Activated naive CD8-positive, alpha-beta T cell treated with anti-CD3 and anti-CD28 coated beads for 36 hours (primary cell): ENCODE measurements around the gene PRR4. TPM values are rescaled to one million over a fixed set of nuclear protein-coding genes. Genes with fewer than 3 reads are reported as not detected.

ENCODE experiments used
- DNase-seq: peaks from one replicate; pipeline ENCODE4 v3.0.0; 2021
- H3K27ac Mint-ChIP-seq: one replicate; pipeline ENCODE4 v1.8.0; 2022; ENCODE audit warnings: mild to moderate bottlenecking, moderate library complexity, mixed read lengths
- H3K27me3 Mint-ChIP-seq: one replicate; pipeline ENCODE4 v1.8.0; 2022; ENCODE audit warnings: mild to moderate bottlenecking, mixed read lengths
- H3K36me3 Mint-ChIP-seq: one replicate; pipeline ENCODE4 v1.8.0; 2021; ENCODE audit warnings: mild to moderate bottlenecking, mixed read lengths
- H3K4me1 Mint-ChIP-seq: one replicate; pipeline ENCODE4 v1.8.0; 2021; ENCODE audit warnings: mixed read lengths
- H3K4me3 Mint-ChIP-seq: one replicate; pipeline ENCODE4 v1.8.0; 2022; ENCODE audit warnings: mild to moderate bottlenecking, moderate library complexity, mixed read lengths
- H3K9me3 Mint-ChIP-seq: one replicate; pipeline ENCODE4 v1.8.0; 2022; ENCODE audit warnings: mixed read lengths
- total RNA-seq, 2 experiments: library from RNA; stranded (reverse); gene quantifications; one replicate each; pipeline ENCODE4 v1.2.3, GENCODE V29; 2021

Gene PRR4
- total RNA-seq, 2 experiments from 2014 or later, result 1.3 to 1.4 TPM

DNA sequence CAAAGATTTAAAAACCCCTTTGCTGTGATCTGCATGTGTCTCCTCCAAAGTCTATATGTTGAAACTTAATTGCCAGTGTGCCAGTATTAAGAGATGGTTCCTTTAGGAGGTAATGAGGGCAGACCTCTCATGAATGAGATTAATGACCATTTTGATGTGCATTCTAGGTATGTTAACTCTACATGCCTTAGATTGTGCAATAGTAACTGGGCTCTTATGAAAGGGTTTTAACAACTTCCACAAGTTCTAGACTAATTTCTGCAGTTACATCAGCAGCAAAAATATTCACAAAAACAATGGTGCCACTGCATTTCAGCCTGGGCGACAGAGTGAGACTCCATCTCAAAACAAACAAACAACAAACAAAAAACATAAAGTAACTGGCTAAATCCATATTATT, 19.3 kb downstream of the PRR4 start:
- Mint-ChIP-seq H3K36me3 (no peaks in the 10 kb centered on the region), H3K4me3 (no peak overlapping the region), H3K27ac (no peak overlapping the region), H3K4me1 (no peaks in the 10 kb centered on the region), H3K9me3 (no peaks in the 10 kb centered on the region), H3K27me3 (no peaks in the 10 kb centered on the region)
- no peak for DNase-seq

DNA sequence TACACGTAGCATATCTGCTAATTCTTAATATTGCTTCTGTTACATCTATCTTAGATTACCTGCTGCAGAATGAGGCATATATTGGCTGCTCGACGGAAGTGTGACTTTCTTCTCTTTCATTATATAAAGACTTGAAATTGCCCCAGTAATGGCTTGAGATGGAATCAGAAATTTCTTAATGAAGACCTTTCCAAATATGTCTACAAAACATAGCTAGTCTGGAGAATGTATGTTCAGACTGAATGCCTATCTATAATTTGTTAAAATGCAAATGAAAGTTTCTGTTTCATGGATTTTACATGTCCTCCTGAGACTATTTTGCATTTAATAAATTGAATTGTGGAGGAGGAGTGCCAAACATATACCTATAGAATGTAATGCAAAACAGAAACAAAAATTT, 23.0 kb downstream of the PRR4 start, which contains the start of gene TAS2R10:
Gene TAS2R10, minus strand, starts transcription at position 101 of the 400 bp plus-strand sequence. Its CDS starts 89 bp downstream, at position 12.
- no peak for DNase-seq
- H3K9me3 Mint-ChIP-seq, result no peaks in the 10 kb centered on the region
- no peak within 1 kb of the TSS for H3K4me3 Mint-ChIP-seq
- H3K4me1 Mint-ChIP-seq, result no peaks in the 10 kb centered on the region
- H3K27ac Mint-ChIP-seq, result no peak within 1 kb of the TSS
- no peaks in the 10 kb centered on the region for H3K36me3 Mint-ChIP-seq
- H3K27me3 Mint-ChIP-seq, result no peaks in the 10 kb centered on the region

DNA sequence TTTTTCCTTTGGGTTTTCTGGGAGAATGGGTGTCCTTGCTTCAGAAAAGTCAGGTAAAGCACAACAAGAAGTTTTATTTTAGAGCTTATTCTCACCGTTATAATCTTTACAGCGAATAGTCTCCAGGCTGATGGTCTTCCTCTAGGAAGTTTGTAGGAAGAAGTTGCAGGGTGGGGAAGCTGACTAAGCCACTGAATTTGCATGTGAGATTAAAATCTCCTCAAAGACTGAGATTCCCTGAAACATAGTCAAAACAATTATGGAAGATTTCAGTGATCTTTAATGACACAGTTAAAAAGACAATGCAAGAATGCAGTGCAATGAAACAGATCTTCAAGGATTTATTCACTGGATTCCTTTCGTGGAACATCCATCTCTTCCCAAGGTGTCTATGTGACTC, 24.3 kb downstream of the PRR4 start:
- Mint-ChIP-seq H3K4me1 (no peaks in the 10 kb centered on the region), H3K36me3 (no peaks in the 10 kb centered on the region), H3K9me3 (no peaks in the 10 kb centered on the region), H3K4me3 (no peak overlapping the region), H3K27ac (no peak overlapping the region), H3K27me3 (no peaks in the 10 kb centered on the region)
- DNase-seq, result no peak

DNA sequence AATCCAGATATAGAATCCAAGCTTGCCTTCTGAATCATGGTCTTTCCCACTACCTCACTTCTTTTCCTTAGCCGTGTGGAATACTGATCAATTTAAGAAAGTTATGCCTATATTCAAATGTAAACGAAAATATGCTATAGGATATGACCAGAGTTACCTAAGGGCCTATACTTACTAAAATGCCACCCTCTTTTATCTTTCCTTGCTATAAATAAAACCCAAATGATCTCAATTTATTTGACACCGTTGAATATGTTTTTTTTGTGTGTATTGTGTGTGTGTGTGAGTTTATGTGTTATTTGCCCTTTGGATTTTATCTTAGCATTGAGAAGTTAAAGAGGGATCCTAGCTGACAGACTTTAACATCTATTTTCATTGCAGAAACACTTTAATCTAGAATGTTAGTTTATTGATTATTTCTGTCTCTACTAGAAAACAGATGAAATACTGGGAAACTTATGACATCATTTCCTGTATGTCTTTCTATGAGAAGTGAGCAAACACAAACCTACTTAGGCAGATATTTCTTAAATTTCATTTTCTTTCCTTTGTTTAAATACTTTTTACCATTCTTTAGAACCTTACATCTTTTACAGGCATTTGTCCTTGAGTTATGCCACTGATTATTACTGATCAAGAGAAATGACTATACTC, 37.3 kb downstream of the PRR4 start:
- Mint-ChIP-seq H3K4me1 (no peaks in the 10 kb centered on the region), H3K4me3 (no peak overlapping the region), H3K27me3 (peaks cover 14% of the 10 kb centered on the region), H3K9me3 (no peaks in the 10 kb centered on the region), H3K27ac (no peak overlapping the region), H3K36me3 (no peaks in the 10 kb centered on the region)
- no peak for DNase-seq

DNA sequence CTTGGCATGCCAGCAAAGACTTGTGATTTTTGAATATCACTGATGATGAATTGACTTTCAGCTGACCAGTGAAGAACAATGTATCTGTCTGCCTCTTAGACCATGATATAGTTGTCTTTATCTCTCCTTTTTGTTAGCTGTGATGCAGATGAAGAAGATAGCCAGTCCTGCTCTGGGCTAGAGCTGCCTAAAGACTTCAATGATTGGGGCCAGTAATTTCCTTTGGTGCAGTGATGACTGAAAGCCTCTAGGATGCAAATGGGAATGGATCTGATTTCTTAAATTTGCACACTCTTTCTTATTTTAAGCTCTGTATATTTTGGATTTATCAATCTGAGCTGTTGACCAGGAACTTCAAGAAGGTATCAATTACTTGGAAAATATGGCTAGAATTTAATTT, 39.2 kb downstream of the PRR4 start, which contains the start of gene TAS2R9:
Gene TAS2R9, minus strand, starts transcription at position 101 of the 400 bp plus-strand sequence. Its CDS starts 93 bp downstream, at position 8.
- Mint-ChIP-seq H3K27ac (no peak within 1 kb of the TSS), H3K9me3 (no peaks in the 10 kb centered on the region), H3K4me1 (no peaks in the 10 kb centered on the region), H3K27me3 (peaks cover 18% of the 10 kb centered on the region), H3K36me3 (no peaks in the 10 kb centered on the region), H3K4me3 (no peak within 1 kb of the TSS)
- DNase-seq, result no peak

DNA sequence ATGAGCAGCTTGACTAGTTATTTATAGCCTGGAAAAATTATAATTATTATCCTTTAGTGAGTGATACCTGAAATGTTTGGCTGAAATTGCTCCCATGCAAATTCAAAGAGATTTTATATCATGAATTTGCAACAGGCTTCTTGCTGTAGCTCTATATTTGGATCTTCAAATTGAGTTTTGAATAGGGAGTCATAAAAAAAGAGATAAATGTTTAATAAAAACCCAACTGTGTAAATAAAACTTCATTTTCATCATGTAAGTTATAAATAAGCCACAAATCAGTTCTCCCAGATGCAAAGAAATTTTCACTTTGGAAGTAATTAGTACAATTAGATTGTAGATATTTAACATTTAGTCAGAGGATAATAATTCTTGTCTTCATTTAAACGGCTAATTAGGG, 42.1 kb downstream of the PRR4 start, which contains the start of gene TAS2R8:
Gene TAS2R8, minus strand, starts transcription at position 101 of the 400 bp plus-strand sequence. CDS start 306 bp downstream, outside the sequence.
- no peaks in the 10 kb centered on the region for H3K4me1 Mint-ChIP-seq
- H3K9me3 Mint-ChIP-seq, result no peaks in the 10 kb centered on the region
- no peak for DNase-seq
- no peak within 1 kb of the TSS for H3K4me3 Mint-ChIP-seq
- peaks cover 28% of the 10 kb centered on the region for H3K27me3 Mint-ChIP-seq
- H3K36me3 Mint-ChIP-seq, result no peaks in the 10 kb centered on the region
- H3K27ac Mint-ChIP-seq, result no peak within 1 kb of the TSS

DNA sequence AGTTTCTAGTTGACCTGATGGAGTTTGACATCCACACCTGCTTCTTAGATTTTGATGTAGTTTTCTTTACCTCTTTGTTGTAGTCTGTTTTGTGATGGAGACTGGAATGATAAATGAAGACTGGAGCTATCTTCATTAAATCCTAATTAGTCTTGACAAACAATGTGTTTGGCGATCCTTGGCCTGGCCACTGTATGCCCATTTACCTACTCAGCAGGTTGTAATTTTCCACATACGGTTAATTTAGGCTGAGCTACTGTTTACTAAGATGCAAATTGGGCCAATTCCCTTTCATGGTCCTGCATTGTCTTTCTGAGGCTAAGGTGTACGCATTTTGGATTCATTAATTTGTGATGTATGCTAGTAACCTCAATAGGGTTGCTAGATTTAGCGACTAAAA, 46.7 kb downstream of the PRR4 start, which contains the start of gene TAS2R7:
Gene TAS2R7, minus strand, starts transcription at position 41 of the 400 bp plus-strand sequence. CDS start 57 bp downstream, outside the sequence.
- H3K9me3 Mint-ChIP-seq, result no peaks in the 10 kb centered on the region
- DNase-seq, result no peak
- H3K36me3 Mint-ChIP-seq, result no peaks in the 10 kb centered on the region
- no peaks in the 10 kb centered on the region for H3K4me1 Mint-ChIP-seq
- H3K27me3 Mint-ChIP-seq, result peaks cover 37% of the 10 kb centered on the region
- H3K27ac Mint-ChIP-seq, result no peak within 1 kb of the TSS
- H3K4me3 Mint-ChIP-seq, result no peak within 1 kb of the TSS

DNA sequence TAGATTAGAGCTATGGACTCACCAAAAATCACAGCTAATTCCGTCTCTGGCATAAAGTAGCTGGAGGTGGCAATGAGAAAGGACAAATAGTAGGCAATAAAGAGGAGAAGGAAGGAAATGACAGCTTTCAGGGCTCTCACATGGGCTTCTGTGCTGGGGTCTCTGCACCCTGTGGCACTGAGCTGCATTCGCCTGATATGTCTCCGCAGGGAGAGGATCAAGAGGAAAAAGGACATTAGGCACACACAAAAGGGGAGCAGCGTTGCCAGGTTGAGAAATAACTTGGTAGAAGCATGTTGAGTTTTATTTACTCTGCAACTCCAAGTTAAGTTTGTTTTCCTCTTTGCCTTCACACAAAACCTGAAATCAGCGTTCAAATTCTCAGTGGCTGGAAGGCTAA, 47.5 kb downstream of the PRR4 start:
- no peaks in the 10 kb centered on the region for H3K36me3 Mint-ChIP-seq
- DNase-seq, result no peak
- H3K27me3 Mint-ChIP-seq, result peaks cover 39% of the 10 kb centered on the region
- no peak overlapping the region for H3K27ac Mint-ChIP-seq
- no peak overlapping the region for H3K4me3 Mint-ChIP-seq
- H3K9me3 Mint-ChIP-seq, result no peaks in the 10 kb centered on the region
- H3K4me1 Mint-ChIP-seq, result no peaks in the 10 kb centered on the region

Other genes starting within 250 kb of the PRR4 start
- gene MAGOHB, start 235.9 kb downstream of the PRR4 start, total RNA-seq, result 100 to 1,000 TPM; 121 to 125 TPM
- under 1 TPM; 0.46 to 0.56 TPM for gene STYK1, start 175.4 kb downstream of the PRR4 start, total RNA-seq
- 100 to 1,000 TPM; 276 to 279 TPM for gene YBX3, start 126.2 kb downstream of the PRR4 start, total RNA-seq
- not detected for gene TAS2R7, start 46.8 kb downstream of the PRR4 start, total RNA-seq
- gene TAS2R8, start 42.2 kb downstream of the PRR4 start, total RNA-seq, result not detected
- not detected for gene TAS2R9, start 39.3 kb downstream of the PRR4 start, total RNA-seq
- gene TAS2R10, start 23.1 kb downstream of the PRR4 start, total RNA-seq, result not detected
- gene PRH1, start 34.8 kb upstream of the PRR4 start, total RNA-seq, result 1 to 10 TPM; 6.3 to 7.3 TPM
- under 1 TPM; 0.12 to 0.16 TPM for gene TAS2R13, start 60.1 kb upstream of the PRR4 start, total RNA-seq
- not detected for gene PRH2, start 79.8 kb upstream of the PRR4 start, total RNA-seq
- gene TAS2R14, start 89.8 kb upstream of the PRR4 start, total RNA-seq, result under 1 TPM; 0.64 to 0.68 TPM
- gene TAS2R50, start 137.4 kb upstream of the PRR4 start, total RNA-seq, result under 1 TPM; 0.36 to 0.37 TPM
- under 1 TPM; 0.21 to 0.30 TPM for gene TAS2R20, start 148.8 kb upstream of the PRR4 start, total RNA-seq
- under 1 TPM; 0.50 to 0.89 TPM for gene TAS2R19, start 173.1 kb upstream of the PRR4 start, total RNA-seq
- under 1 TPM; 0.58 to 0.86 TPM for gene TAS2R31, start 181.9 kb upstream of the PRR4 start, total RNA-seq
- gene TAS2R46, start 212.8 kb upstream of the PRR4 start, total RNA-seq, result under 1 TPM; 0.39 to 0.48 TPM
- gene TAS2R43, start 242.8 kb upstream of the PRR4 start, total RNA-seq, result under 1 TPM; 0.29 to 0.36 TPM